Osteocyte (in vitro differentiated cells): ENCODE data around the gene PARP8. TPM values are rescaled to one million over a fixed set of nuclear protein-coding genes. Genes with fewer than 3 reads are reported as not detected.

Experiments used
- DNase-seq: peaks from one replicate; pipeline ENCODE4 v3.0.0; 2021; ENCODE audit warnings: mixed read lengths; ENCODE audit not compliant: unreplicated experiment; ENCODE audit errors: extremely low spot score
- H3K27ac Mint-ChIP-seq: one replicate; pipeline ENCODE4 v1.8.0; 2021; ENCODE audit warnings: mild to moderate bottlenecking, mixed read lengths; ENCODE audit not compliant: unreplicated experiment
- H3K27me3 Mint-ChIP-seq: one replicate; pipeline ENCODE4 v1.8.0; 2021; ENCODE audit warnings: mixed read lengths; ENCODE audit not compliant: unreplicated experiment
- H3K36me3 Mint-ChIP-seq: one replicate; pipeline ENCODE4 v1.8.0; 2021; ENCODE audit warnings: mixed read lengths; ENCODE audit not compliant: unreplicated experiment
- H3K4me1 Mint-ChIP-seq: one replicate; pipeline ENCODE4 v1.8.0; 2021; ENCODE audit warnings: mixed read lengths; ENCODE audit not compliant: unreplicated experiment
- H3K4me3 Mint-ChIP-seq: one replicate; pipeline ENCODE4 v1.8.0; 2021; ENCODE audit warnings: mild to moderate bottlenecking, moderate library complexity, mixed read lengths; ENCODE audit not compliant: unreplicated experiment
- H3K9me3 Mint-ChIP-seq: one replicate; pipeline ENCODE4 v1.8.0; 2021; ENCODE audit warnings: mixed read lengths; ENCODE audit not compliant: unreplicated experiment
- CTCF ChIP-seq: fragments of 200-600 bp; sonication (generic); IDR thresholded peaks from 2 replicates; pipeline ENCODE4 v1.5.0; 2021; ENCODE audit warnings: antibody characterized with exemption, mild to moderate bottlenecking, moderate library complexity
- total RNA-seq: library from RNA; stranded (reverse); gene quantifications from 2 replicates; pipeline ENCODE4 v1.2.1, GENCODE V29; 2021

Gene PARP8
- total RNA-seq, 1 donor from 2014 or later, result 23.9 TPM

GRCh38 chr5:50752800-50753199, 86.4 kb downstream of the PARP8 start:
- TF ChIP-seq CTCF, result no peak
- H3K27me3 Mint-ChIP-seq, result no peaks in the 10 kb centered on the region
- H3K4me1 Mint-ChIP-seq, result peaks cover 3% of the 10 kb centered on the region
- no peak overlapping the region for H3K27ac Mint-ChIP-seq
- H3K4me3 Mint-ChIP-seq, result no peak overlapping the region
- no peaks in the 10 kb centered on the region for H3K9me3 Mint-ChIP-seq
- peaks cover 5% of the 10 kb centered on the region for H3K36me3 Mint-ChIP-seq
- no peak for DNase-seq

- H3K27ac Mint-ChIP-seq, result no peak overlapping the region
- H3K4me1 Mint-ChIP-seq, result peaks cover 9% of the 10 kb centered on the region
- no peak overlapping the region for H3K4me3 Mint-ChIP-seq
- H3K27me3 Mint-ChIP-seq, result no peaks in the 10 kb centered on the region
- no peak for TF ChIP-seq CTCF
- H3K9me3 Mint-ChIP-seq, result no peaks in the 10 kb centered on the region
- DNase-seq, result no peak
- H3K36me3 Mint-ChIP-seq, result peaks cover 19% of the 10 kb centered on the region
Observed at GRCh38 chr5:50759526-50760270, 93.3 kb downstream of the PARP8 start.

GRCh38 chr5:50763351-50763750, 96.9 kb downstream of the PARP8 start:
- H3K27me3 Mint-ChIP-seq, result no peaks in the 10 kb centered on the region
- H3K9me3 Mint-ChIP-seq, result no peaks in the 10 kb centered on the region
- DNase-seq, result no peak
- no peak overlapping the region for H3K27ac Mint-ChIP-seq
- peaks cover 18% of the 10 kb centered on the region for H3K4me1 Mint-ChIP-seq
- H3K36me3 Mint-ChIP-seq, result peaks cover 14% of the 10 kb centered on the region
- no peak for TF ChIP-seq CTCF
- no peak overlapping the region for H3K4me3 Mint-ChIP-seq

- no peak for DNase-seq
- no peak for TF ChIP-seq CTCF
- no peak overlapping the region for H3K27ac Mint-ChIP-seq
- peaks cover 18% of the 10 kb centered on the region for H3K4me1 Mint-ChIP-seq
- no peaks in the 10 kb centered on the region for H3K9me3 Mint-ChIP-seq
- no peak overlapping the region for H3K4me3 Mint-ChIP-seq
- H3K36me3 Mint-ChIP-seq, result peaks cover 14% of the 10 kb centered on the region
- no peaks in the 10 kb centered on the region for H3K27me3 Mint-ChIP-seq
Observed at GRCh38 chr5:50763846-50764245, 97.4 kb downstream of the PARP8 start.

GRCh38 chr5:50766042-50766441, 99.6 kb downstream of the PARP8 start:
- no peak overlapping the region for H3K27ac Mint-ChIP-seq
- TF ChIP-seq CTCF, result no peak
- no peaks in the 10 kb centered on the region for H3K9me3 Mint-ChIP-seq
- no peaks in the 10 kb centered on the region for H3K27me3 Mint-ChIP-seq
- no peak for DNase-seq
- H3K36me3 Mint-ChIP-seq, result peaks cover 11% of the 10 kb centered on the region
- peaks cover 9% of the 10 kb centered on the region for H3K4me1 Mint-ChIP-seq
- no peak overlapping the region for H3K4me3 Mint-ChIP-seq
